GM19324 (cell line): ENCODE measurements around the gene PACC1.
A peak's percentile ranks its signal among the peaks of the same experiment; 100 is the strongest.

ENCODE experiments used
- ATAC-seq: cut with Tn5 transposase; IDR thresholded peaks from one replicate; pipeline ENCODE4 v1.9.1; 2021; ENCODE audit warnings: mild to moderate bottlenecking, moderate library complexity; ENCODE audit not compliant: unreplicated experiment, low FRiP score

PACC1 gene

GRCh38 chr1:212414328-212415106, at the start of gene PACC1:
Gene PACC1, minus strand, starts transcription at chr1:212414886. Its CDS starts 129 bp downstream, at chr1:212414757.
- peak; percentile 95 for ATAC-seq

- ATAC-seq, result no peak
Measured at GRCh38 chr1:212463565-212464285, 49.0 kb upstream of the PACC1 start.

- ATAC-seq, result no peak
Measured at GRCh38 chr1:212461916-212462660, 47.4 kb upstream of the PACC1 start.

- no peak for ATAC-seq
Measured at GRCh38 chr1:212460376-212460775, 45.7 kb upstream of the PACC1 start.

- no peak for ATAC-seq
Measured at GRCh38 chr1:212459656-212460055, 45.0 kb upstream of the PACC1 start.

- no peak for ATAC-seq
Measured at GRCh38 chr1:212458817-212459216, 44.1 kb upstream of the PACC1 start.

GRCh38 chr1:212457740-212458338, 43.2 kb upstream of the PACC1 start:
- ATAC-seq, result no peak

GRCh38 chr1:212455803-212456528, 41.3 kb upstream of the PACC1 start:
- peak; percentile 47 for ATAC-seq

- no peak for ATAC-seq
Measured at GRCh38 chr1:212455401-212455800, 40.7 kb upstream of the PACC1 start.

GRCh38 chr1:212454741-212455140, 40.1 kb upstream of the PACC1 start:
- ATAC-seq, result no peak

GRCh38 chr1:212453156-212453857, 38.6 kb upstream of the PACC1 start:
- ATAC-seq, result no peak

- ATAC-seq, result no peak
Measured at GRCh38 chr1:212452323-212453155, 37.9 kb upstream of the PACC1 start.

GRCh38 chr1:212451416-212452322, 37.0 kb upstream of the PACC1 start:
- no peak for ATAC-seq

- ATAC-seq, result no peak
Measured at GRCh38 chr1:212450331-212450881, 35.7 kb upstream of the PACC1 start.

- no peak for ATAC-seq
Measured at GRCh38 chr1:212447478-212447877, 32.8 kb upstream of the PACC1 start.

GRCh38 chr1:212446333-212446732, 31.6 kb upstream of the PACC1 start:
- ATAC-seq, result no peak

GRCh38 chr1:212442408-212442807, 27.7 kb upstream of the PACC1 start:
- ATAC-seq, result no peak
